DOHH2 (cell line): ENCODE results near the gene ARID5B.

Experiments
- EZH2phosphoT487 ChIP-seq: fragments of 200-600 bp; sonication (generic); IDR thresholded peaks from 2 replicates; pipeline ENCODE4 v1.6.1; 2017; ENCODE audit warnings: borderline replicate concordance, mild to moderate bottlenecking, antibody characterized with exemption, low read length, moderate library complexity, mixed read lengths
- TF ChIP-seq, protein P1 (sequence below): fragments of 200-600 bp; sonication (generic); IDR thresholded peaks from one replicate; pipeline ENCODE4 v1.5.1; 2014; ENCODE audit warnings: antibody characterized with exemption, mild to moderate bottlenecking, low read depth, low read length; ENCODE audit not compliant: poor library complexity, severe bottlenecking

DNA sequence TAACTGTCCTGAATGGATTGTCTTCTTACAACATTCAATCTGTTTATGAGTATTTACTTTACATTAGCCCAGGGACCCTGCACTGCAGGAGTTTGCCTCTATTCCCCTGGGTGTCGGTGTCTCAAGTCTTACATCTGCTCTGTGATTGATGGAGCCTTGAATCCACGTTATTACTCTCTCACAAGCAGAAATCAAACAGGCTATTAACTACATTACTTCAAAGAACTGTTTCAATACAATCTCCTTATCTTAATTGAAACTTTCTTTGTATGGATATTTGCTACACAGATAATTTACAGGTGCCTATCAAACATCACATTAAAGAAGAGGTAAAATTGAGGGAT is 3.1 kb upstream of the ARID5B start:
- TF ChIP-seq, protein P1, sequence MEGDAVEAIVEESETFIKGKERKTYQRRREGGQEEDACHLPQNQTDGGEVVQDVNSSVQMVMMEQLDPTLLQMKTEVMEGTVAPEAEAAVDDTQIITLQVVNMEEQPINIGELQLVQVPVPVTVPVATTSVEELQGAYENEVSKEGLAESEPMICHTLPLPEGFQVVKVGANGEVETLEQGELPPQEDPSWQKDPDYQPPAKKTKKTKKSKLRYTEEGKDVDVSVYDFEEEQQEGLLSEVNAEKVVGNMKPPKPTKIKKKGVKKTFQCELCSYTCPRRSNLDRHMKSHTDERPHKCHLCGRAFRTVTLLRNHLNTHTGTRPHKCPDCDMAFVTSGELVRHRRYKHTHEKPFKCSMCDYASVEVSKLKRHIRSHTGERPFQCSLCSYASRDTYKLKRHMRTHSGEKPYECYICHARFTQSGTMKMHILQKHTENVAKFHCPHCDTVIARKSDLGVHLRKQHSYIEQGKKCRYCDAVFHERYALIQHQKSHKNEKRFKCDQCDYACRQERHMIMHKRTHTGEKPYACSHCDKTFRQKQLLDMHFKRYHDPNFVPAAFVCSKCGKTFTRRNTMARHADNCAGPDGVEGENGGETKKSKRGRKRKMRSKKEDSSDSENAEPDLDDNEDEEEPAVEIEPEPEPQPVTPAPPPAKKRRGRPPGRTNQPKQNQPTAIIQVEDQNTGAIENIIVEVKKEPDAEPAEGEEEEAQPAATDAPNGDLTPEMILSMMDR, result no peak
- TF ChIP-seq EZH2phosphoT487, result no peak
